DMS53 treated with DMSO at 0.1 percent for 48 hours (cell line): ENCODE measurements around the gene MRPL44.

Experiments used
- DNase-seq: peaks from one replicate; lab custom pipeline; 2025; ENCODE audit not compliant: unreplicated experiment; lab: John Stamatoyannopoulos, UW

Gene MRPL44

DNA sequence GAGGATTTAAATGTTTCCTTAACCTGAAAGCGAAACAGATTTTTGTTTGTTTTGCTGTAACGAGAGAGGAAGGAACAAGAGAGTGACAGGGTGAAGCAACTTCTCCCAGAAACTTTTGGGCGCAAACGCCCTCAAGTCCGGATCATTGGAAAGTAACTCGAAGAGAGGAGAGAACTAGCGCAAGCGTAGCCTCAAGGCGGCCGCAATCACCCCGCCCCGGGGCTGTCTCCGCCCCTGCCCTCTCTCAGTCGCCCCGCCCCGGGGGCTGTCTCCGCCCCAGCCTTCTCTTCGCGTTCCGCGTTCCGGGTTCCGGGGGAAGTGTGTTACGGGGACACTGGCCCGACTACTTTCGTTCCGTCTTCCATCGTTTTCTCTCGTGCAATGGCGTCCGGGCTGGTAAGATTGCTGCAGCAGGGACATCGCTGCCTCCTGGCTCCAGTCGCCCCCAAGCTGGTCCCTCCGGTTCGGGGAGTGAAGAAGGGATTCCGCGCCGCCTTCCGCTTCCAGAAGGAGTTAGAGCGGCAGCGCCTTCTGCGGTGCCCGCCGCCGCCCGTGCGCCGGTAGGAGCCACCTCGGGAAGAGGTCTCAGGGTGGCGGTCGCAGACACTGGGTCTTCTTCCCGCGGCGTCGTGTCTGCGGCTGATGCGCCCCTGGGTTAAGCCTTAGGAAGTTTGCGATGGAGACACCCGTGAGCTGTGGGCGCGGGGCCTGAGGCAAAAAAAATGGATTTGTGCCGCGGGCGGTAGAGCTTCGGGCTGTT lies at the start of gene MRPL44:
Gene MRPL44, plus strand, starts transcription at position 372 of the 760 bp plus-strand sequence. Its CDS starts 10 bp downstream, at position 382.
- DNase-seq: peak; percentile 68

DNA sequence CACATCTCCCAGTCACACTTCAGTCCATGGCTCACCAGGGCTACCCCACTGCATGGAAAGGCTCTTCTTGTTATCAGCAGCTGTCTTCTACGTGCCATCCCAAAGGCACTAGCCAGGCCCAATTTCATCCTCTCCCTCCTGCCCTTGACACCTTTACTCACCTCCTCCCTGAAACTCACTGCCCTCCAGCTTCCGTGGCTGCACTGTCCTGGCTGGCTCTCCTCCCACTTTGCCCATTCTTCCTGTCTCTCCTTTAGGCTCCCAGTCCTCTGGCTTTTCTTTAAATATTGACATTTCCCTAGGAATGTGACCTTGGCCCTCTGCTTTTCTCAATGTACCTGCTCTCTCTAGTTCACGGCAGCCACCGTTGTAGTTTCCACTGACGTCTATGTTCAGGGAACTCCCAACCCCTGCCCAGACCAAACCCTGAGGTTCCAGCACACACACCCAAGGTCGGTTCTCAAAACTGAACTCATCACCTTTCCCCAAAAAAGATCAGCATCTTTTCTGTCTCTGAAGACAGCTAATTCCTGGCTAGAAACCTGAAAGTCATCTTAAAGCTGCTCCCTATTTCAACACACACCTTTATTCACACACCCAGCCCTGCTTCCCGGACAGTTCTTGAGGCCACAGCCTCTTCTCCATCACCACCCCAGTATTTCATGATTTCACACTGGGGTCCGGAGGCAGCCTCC lies 48.8 kb upstream of the MRPL44 start:
- no peak for DNase-seq

DNA sequence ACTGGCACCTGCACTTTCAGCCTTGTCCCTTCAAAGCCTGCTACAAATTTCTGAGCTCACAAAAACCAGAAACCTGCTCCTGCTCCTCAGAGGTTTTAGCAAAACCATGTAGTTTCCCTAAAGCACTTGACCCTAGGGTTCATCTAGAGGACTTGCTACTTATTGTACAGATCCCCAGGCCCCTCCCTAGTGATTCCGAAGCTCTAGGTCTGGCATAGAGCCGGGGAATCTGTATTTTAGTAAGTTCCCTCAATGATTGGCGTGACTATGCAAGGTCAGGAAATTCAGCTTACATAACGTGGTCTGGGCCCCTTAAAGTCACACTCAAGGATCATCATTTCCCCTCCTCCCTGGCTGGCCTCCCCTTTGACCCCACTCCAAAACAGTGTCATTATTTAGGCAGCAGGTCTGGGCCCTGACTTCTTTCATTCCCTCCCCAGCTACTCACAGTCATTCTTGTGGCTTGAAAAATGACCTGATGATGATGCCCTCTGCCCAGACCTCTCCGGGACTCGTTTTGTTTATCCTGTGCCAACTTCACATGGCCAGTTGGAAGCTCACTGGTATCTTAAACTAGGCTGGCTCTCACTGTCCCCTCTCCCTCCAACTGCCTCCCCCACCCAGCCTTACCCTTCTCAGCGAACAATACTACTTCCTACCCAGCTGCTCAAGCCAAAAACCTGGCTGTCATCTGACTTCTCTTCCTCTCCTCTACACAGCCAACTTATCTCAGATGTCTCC lies 48.1 kb upstream of the MRPL44 start:
- DNase-seq: no peak

DNA sequence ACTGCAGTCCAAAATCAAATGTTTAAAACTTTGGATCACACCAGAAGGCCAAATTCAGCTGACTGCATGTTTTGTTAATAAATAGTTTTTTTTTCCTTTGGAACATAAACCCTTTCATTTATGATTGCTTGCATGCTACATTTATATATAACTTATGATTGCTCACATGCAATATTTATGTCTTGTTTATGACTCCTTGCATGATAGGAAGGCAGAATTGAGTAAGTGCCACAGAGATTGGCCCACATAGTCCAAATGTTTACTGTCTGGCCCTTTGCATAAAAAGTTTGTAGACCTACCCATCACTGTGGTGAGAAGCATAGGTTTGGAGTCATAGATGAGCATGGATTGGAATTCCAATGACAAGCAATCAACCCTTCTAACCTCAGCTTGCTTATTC lies 42.9 kb upstream of the MRPL44 start:
- no peak for DNase-seq

DNA sequence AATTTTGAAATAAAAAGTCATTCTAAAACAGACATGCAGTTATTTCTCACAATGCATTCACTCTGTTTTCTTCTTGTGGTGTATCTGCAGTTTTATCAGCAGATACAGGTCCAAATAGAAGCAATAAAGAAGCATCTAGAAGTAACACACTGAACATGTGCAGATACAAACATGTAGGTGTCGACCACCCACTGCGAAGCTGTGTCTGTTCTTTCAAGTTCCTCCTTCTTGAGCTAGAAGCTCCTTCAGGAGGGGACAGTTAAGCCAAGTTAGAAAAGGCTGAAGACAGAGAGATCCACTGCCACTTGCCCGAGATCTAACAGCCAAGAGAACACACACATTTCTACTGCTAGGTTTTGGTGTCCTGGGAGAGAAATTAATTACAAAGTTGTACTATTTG lies 42.2 kb upstream of the MRPL44 start:
- no peak for DNase-seq

DNA sequence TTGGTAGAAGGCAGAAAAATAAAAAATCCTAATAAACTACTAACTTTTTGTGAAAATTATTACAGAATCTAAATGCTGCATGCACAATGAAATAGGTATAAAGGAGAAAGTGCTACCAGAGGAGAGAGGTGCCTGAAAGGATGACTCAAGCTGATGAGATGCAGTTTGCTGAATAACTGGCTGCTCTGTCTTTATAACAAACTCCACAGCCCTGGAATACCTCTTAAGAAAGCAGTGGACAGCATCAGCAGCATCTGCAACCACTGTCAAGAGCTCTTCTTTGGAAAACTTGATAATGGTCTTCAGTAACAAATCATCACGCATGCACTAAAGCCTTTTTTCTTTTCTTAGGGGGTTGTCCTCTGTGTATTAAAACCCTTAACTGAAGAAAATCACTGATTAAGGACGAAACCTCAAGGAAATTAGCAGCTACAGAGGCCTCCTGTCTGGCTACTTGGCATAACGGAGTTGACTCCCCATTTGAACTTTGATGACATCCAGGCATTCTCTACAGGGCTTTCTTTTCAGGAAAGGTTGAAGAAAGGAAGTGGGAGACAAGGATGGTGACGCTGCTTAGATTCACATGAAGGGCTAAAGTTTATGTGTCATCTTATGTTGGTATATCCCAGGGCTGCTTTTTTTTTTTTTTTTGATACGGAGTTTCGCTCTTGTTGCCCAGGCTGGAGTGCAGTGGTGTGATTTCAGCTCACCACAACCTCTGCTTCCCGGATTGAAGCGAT lies 40.9 kb upstream of the MRPL44 start:
- DNase-seq: no peak

DNA sequence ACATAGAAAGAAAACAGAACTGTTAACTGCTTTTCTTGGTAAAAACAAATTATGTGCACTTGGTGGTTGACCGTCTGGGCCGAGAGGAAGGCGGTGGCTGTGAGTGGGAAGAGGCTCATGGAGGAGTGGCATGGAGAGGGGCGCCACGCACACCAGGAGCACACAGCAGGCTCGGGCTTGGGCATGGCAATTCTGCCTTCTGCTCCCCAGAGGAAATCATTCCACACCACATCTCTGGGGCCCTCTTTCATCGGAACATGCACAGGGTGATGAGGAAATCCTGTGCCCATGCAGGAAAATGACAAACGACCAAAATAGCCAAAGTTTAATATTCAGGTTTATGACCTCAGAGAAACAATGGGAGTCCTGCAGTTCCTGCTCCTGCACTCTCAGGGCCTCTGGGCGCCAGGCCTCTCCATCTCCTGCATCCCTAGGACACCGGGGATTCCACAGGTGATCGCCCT lies 38.6 kb upstream of the MRPL44 start:
- no peak for DNase-seq

DNA sequence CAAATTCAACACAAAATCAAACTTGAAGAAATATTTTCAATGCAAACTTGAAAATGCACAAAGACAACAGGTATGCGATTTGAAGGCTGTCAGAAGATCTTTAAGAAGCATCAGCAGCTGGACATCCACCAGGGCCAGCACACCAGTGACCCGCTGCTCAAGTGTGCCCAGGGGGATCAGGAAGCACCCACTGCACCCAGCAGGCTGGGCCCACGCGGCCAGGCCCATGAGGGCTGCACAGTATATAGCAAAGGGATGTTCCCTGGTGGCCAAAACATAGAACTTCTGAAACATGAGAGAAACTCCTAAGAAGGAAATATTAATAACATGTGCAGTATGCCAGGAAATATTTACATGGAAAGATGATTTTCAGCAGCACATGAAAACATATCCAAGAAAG lies 37.2 kb upstream of the MRPL44 start:
- DNase-seq: no peak

DNA sequence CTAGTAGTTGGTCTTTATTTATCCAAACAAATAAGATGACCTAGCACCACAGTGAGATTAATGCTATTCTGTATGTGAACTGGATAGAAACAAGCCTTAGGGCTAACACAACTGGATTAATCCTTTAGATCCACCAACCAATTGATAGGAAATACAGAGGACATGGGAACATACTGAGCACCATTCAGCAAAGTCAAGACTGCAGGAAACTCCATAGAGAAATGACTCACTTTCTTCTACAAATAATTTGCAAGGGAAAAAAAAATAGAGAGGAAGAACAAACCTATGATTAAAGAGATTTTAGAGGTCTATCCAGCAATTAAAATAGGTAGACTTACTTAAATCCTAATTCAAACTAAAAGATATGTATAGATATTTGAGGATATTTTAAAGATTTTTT lies 36.1 kb upstream of the MRPL44 start:
- DNase-seq: no peak

DNA sequence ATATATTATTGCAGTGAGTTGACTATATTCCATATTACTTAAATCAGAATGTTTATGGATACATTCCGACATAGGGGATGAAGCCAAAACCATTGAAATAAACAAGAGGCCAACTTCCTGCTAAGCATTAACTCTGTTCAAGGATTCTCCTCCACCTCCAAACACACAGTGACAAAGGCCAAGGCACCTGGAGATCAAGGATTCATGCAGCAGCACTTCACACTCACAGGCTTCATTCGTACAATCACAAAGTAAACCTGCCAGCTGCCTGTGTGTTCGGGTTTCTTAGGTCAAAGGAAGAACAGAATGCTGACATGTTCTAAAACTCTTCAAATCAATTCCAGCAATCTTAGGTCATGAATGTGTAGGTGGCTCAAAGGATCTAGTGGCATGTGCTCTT lies 35.0 kb upstream of the MRPL44 start:
- DNase-seq: no peak

DNA sequence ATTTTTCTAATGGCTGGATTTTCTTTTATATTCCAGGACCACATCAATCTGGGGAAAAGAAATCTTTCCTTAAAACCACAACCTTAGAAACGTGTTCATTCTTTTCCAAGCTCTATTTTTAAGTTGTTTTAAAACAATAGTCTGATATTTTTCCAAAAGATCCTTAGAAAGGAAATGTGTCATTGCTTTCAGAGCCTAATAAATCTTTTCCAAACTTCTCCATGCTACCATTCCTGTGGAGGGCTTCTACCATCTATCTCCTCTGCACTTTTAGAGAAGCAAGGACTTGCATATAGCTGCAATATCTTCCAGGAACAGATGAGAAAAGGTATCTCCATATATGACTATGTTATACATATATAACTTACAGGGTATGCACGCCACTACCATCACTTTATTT lies 33.3 kb upstream of the MRPL44 start:
- DNase-seq: no peak

DNA sequence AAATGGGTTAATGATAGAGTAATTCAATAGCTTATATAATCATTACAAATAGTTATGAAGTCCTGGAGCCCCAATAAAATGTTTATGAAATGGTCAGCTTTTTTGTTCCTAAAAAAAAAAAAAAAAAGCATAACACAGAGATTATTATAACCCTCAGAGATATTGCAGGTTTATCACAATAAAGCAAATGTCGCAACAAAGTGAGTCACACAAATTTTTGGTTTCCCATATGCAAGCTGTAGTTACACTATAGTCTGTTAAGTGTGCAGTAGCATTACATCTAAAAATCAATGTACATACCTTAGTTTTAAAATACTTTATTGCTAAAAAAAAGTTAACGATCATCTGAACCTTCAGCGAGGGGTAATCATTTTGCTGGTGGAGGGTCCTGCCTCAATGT lies 32.2 kb upstream of the MRPL44 start:
- DNase-seq: no peak

DNA sequence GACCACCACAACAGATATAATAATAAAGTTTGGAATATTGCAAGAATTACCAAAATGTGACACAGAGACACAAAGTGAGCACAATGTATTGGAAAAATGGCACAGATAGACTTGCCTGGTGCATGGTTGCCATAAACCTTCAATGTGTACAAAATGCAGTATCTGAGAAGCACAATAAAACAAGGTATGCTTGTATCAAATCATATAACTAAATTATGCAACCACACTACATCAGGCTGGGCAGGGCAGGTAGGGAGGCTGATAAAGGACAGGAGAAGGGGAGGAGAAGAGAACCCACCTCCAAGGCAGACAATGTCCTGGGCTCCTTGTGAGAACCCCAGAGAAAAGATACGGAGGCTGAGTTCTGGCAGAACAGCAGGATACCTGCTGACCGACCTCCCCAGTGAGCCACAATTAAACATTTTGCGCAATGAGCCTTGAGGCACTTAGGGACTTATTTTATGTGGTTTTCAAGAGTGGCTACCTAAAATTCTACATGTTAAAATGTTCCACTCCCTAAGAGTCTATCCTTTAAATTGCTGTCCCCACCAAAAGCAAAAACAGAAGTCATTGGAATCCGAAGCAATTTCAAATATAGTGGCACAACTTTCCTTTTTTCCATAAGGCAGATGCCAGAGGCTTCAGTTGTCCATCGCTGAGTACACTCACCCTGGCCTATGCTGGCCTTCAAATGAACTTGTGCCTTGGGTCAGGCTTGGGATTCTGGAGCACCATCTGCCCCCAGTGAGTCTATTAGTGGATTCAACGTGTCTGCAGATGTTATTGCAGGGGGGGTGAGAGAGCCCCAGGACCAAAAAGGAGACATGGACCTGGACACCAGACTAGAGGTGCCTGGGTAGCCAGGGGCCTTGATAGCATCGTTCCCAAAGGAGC lies 28.9 kb upstream of the MRPL44 start:
- DNase-seq: no peak

DNA sequence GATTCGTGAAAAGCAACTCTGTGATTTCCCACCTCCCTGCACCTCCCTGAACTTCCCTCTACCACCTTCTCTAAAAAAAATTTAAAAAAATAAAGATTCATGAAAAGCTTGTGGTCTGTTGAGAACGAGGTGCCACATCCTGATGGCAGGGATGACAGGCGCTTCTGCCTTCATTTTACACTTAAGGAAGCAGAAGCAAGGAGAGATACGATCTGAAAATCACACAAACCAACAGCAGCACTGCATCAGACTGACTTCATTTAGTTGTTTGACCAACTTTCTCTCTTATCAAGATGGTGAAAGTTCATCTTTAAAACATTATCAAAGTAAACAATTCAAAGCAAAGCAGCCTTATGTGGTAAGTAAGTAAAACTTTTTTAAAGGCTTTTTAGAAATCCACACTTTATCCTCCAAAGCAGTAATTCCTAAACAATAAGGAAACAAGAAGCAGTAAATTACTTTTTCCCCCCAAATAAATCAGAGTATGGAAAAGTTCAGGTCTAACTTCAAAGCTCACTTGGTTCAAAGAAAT lies 27.6 kb upstream of the MRPL44 start:
- no peak for DNase-seq

DNA sequence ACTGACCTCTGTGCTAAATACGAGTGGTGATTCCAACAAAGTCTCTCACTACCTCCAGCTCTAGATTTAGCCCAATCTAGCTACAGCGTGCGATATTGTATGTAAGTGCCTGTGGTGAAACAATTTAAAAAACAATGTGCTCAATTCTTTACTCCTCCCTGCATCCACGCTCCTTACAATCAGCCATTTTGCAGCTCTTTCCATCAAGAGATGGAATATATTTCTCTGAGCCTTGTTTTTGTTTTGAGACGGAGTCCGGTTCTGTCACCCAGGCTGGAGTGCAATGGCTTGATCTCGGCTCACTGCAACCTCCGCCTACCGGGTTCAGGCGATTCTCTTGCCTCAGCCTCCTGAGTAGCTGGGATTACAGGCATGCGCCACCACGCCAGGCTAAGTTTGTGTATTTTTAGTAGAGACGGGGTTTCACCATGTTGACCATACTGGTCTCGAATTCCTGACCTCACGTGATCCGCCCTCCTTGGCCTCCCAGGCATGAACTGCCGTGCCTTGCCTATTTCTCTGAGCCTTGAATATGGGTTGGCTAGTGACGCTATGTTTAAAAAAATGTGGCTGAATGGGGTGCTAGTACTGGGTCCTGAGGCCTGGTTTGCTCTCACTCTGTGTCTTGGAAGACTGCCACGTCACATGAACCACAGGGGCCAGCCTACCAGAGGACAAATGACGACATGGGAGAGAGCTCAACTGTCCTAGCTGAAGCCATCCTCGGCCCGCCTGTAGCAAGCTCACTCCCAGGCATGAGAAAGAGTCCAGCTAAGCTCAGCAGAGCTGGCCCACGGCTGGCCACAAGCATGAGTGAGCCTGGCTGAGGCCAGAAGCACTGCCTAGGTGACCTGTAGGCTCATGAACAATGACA lies 26.9 kb upstream of the MRPL44 start:
- no peak for DNase-seq

DNA sequence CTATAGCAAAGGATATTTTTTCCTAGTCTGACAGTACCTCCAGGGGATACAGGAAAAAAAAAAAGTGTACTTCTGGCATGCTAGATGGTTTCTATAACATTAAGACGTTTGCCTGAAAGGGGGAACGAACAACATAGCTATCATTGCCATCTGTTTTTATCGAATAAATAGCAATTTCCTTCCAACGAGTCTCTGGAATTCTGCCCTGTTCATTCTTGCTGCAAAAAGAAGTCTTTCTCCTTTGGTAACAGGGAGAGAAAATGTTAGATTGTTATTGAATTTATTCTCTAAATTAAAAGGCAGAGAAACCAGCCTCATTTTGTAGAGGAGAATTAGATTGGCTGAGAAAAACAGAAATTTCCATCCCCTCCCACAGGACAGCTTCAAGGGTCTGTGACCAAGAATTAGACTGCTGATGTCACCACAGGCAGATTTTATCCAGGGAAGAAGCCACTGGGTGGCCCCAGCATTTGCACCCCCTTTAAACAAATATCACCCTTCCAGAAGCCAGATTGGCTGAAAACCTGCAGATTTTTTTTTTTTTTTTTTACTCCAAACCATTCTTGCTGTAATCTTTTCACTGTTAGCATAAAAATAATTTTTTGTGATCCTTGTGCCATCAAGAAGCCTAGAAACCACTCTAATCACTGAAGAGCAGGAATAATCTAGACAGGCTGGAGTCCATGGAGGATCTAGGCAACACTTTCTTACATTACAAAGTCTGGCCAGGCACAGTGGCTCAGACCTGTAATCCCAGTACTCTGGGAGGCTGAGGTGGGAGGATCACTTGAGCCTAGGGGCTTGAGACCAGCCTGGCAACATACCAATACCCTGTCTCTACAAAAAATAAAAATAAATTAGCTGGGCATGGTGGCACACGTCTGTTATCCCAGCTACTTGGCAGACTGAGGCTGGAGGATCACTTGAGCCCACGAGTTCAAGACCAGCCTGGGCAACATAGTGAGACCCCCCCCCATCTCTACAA lies 24.2 kb upstream of the MRPL44 start:
- DNase-seq: no peak

DNA sequence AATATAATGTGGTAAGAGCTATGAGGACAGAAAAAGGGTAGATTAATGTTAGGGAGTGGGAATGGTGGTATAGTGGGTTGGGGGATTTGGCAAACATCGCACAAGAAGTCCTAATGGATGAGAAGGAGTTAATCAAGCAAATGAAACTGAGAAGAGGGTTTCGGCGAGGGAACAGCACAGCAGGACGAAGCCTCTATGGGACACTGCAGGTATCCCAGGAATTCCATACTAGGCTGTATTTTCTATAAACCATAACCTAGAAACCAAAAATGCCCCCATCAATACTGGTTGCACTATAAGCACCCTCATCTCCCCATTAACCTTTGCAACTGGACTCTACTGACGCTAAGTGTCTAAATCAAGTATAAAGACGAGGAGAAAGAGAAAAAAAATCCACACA lies 22.4 kb upstream of the MRPL44 start:
- DNase-seq: no peak
